GM19328 (cell line): ENCODE results near the gene NKX2-3.

Source experiments
- ATAC-seq: cut with Tn5 transposase; IDR thresholded peaks from one replicate; pipeline ENCODE4 v1.9.1; 2021; ENCODE audit warnings: mild to moderate bottlenecking, moderate library complexity; ENCODE audit not compliant: unreplicated experiment

The NKX2-3 gene

DNA sequence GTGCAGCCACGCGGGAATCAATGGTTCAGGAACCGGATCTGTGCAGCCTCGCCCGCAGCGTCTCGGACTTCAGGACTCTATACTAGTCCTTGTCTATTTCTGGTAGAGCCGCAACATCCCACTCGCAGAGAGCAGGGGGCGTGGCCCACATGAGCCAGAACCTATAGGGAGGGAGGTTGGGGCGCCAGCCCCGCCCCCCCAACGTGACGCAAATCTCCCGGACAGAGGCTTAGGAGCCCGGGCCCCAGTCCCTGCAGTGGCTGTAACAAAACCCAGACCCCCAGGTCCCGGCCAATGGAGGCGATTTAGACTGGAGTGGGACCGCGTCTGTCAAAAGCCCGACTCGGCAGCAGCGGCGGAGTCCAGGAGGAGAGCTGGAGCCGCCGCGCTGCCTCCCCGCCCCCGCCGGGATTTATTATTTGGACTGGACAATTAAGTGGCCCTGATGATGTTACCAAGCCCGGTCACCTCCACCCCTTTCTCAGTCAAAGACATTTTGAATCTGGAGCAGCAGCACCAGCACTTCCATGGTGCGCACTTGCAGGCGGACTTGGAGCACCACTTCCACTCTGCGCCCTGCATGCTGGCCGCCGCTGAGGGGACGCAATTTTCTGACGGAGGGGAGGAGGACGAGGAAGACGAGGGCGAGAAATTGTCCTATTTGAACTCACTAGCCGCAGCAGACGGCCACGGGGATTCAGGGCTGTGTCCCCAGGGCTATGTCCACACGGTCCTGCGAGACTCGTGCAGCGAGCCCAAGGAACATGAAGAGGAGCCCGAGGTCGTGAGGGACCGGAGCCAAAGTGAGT lies at the start of gene NKX2-3:
Gene NKX2-3, plus strand, starts transcription at position 256 of the 809 bp plus-strand sequence. Its CDS starts 190 bp downstream, at position 446.
- ATAC-seq, result no peak

DNA sequence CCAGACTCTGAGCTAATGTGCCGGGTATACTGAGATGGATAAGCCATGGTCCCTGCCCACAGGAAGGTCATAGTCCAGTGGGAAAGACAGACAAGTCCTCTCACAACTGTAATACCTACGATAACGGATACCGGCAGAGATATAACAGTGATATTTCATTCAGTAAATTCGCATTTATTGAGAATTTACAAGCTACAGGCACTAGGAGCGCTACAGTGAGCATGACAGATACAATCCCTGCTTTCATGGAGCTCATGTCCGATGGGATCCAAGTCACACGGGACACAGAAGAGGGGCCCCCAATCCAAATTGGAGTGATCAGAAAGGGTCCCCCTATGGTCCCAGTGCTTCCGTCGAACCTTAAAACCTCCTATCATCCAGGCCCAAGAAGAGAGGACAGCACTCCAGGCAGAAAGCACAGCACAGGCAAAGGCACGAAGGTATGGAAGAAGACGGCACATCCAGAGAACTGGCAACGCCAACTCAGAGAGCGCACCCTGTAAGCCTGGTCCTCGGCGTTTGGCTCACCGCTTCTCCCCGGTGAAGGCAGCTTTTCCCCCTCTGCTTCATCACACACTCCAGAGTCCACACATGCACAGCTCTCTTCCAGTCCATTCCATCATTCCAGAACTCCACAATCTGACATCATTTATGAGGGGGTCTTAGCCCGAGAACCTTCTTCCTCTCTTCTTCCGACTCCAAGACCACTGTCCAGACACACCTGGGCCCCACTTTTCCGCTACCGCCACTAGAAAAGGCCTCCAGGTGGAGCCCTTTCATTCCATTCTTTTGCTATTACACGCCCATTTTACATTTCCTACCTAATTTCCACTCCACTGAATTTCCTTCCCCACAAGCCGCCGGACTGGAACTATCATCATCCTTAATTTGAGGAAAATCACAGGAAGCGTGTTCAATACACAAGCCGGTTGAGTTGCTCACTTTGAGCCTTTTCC lies 47.8 kb upstream of the NKX2-3 start:
- ATAC-seq, result no peak

DNA sequence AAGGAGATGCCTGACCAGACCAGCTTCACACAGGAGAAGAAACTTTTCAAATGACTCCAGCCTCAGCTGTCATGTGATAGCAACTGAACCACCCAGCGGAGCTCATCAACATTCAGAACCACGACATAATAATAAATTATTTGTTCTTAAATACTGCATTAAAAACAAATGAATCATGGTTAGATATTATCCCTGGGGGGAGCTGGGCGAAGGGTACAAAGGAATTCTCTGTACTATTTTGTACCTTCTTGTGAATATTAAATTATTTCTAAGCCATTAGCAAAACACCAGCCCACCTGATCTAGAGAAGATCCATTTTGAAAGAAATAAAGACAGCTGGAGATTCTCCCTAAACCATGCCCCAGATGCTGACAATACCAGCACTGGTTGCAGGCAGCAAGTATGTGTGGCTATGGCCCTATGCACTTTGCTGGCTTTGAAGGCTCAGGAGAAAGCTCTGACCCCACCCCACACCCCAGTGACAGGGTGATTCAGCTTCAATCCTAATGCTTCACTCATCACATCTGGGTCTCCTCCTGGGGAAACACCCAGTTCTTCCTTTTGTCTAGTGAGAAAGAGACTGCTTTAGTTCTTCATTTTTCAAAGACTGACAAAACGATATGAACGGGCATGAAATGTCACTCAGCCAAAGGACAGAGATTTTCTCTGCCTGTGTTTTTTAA lies 45.5 kb upstream of the NKX2-3 start:
- ATAC-seq, result no peak

DNA sequence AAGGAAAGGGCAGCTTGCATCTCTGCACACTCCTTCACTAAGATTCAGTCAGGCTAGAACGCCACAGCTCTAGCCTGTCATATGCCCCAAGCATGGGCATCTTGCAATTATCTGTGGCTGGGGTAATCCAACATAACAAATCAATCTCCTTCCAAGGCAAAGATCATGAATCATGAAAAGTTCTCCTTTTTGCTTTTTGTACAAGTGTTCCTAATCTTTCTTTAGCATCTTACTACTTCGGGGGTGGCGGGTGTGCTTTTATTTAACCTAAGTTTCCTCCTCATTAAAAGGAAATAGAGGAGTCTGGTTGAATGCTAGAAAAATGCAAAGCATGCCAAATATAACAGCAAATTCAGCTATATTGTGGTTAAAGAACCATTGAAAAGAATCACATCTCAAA lies 43.5 kb upstream of the NKX2-3 start:
- no peak for ATAC-seq

DNA sequence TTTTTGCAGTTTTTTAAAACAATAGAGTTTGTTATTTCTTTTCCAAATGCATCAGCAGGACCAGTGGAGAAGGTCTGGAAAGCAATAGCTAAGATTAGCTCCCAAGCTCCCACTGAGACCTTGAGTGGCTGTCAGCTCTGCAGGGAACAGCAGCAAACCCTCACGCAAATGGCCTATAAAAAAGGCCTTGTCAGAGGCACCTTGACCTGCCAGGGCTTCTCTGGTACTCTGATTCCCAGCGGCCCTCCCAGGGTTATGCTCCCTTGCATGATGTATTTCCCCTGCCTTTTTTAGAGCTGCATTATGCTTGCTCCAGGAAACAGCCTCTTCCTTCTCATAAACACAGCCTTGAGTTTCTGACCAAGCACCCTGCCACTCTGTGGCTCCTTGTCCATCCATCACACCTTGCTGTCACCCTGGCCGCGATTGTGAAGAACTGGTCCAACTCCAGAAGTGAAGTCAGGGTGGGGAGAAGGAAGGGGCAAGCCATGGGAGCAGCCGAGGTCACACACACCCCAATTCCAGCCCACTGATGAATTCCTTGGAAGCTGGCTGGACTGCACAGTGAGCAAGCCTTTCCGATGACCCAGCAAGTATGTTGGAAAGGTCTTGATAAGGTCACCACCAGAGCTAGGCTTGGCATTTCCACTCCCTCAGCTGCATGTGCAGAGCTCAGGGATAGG lies 35.3 kb upstream of the NKX2-3 start:
- ATAC-seq, result no peak

DNA sequence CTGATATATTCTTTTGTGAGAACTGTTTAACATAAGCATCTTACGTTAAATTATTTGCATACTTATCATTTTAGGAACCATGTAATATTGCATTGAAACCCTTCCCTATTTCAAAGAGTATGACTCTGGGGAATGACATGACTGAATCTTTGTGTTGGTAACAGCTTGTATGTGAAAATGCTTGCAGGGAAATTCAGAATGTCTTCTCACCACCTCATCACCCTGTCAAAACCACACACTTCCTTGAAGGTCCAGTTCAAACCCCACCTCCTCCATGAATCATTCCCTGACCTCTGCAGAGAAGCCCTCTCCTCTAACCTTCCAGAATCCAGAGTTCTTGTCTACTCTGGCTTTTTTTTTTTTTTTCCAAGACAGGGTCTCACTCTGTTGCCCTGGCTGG lies 26.3 kb upstream of the NKX2-3 start:
- no peak for ATAC-seq

DNA sequence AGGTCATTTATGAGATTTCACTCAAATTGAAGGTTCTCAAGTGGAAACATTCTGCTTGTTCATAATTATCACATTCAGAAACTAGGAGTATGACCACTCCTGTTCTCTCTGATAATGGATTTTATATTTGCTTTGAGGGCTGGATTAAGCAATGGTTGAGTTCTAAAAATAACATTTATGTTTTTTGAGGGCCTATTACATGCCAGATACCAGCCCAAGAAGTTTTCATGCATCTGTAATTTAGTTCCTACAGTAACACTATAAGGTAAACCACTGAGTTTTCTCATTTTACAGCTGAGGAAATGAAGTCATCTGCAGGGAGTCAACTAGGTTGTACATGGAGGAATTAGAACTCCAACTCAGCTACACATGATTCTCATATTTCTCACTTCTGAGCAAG lies 25.5 kb upstream of the NKX2-3 start:
- no peak for ATAC-seq

DNA sequence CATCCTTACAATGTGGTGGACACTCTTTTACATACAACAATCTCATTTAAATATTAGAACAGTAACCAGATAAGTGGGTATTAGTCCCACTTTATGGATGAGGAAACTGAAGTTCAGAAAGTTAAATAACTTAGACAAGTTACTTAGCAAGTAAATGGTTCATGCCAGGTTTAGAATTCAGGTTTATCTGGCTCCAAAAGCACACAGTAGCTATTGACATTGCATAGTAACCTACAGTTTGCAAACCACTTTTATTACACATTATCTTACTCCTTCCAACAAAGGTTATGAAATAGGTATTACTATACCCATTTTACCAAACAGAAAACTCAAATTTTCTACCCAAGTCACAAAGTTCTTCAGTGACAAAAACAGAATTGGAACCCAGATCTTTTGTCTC lies 19.7 kb upstream of the NKX2-3 start:
- ATAC-seq, result no peak

DNA sequence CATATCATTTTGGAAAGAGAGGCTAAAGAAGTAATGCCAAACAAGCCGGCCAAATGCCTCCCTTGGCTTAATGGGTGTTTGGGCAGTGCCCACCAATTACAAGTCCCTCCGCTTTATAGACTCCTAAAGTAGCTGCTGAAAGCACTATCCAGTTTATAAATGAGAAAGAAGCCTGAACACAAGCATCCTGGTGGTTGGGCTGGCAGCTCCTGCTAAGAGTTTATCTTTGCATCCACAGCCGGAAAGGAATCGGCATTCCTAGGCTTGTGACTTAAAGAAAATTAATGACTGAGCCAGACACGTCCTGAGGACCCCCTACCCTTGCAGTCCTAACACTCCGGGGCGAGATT lies 13.1 kb upstream of the NKX2-3 start:
- ATAC-seq, result no peak

DNA sequence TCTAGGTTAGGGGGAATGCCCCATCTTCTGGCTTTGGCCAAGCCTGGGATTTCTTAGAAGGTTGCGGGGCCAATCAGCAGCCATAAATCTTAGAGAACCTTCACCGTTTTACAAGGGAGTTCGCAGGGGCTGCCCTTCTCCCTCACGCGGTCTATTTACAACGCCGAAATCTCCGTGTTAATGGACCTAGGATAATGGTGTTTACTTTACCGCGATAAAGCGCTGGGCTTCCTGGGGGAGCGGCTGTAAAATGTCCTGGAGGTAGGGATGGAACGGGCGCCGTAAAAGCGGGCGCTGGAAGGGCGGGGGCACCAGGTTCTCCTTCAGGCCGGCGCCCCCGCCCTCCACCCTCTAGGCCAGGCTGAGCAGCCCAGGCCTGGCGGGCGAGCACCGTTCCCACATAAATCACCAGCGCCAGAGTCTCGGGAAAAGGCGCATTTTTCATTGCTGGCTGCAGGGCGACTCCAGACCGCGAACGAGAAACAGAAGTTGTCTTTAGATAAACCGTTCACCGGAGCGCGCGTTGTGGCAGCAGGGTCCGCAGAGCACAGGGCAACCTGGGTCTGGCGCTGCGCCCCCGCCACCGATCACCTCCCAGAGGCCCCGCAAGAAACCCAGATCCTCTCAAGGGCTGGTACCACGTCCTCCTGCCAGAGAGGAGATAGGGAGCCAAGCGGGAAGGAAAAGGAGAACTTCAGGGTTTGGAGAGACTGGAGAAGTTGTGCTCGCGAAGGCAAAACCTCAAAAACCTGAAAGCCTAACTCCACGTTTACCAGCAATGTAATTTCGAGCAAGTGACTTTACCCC lies 12.5 kb upstream of the NKX2-3 start:
- no peak for ATAC-seq

DNA sequence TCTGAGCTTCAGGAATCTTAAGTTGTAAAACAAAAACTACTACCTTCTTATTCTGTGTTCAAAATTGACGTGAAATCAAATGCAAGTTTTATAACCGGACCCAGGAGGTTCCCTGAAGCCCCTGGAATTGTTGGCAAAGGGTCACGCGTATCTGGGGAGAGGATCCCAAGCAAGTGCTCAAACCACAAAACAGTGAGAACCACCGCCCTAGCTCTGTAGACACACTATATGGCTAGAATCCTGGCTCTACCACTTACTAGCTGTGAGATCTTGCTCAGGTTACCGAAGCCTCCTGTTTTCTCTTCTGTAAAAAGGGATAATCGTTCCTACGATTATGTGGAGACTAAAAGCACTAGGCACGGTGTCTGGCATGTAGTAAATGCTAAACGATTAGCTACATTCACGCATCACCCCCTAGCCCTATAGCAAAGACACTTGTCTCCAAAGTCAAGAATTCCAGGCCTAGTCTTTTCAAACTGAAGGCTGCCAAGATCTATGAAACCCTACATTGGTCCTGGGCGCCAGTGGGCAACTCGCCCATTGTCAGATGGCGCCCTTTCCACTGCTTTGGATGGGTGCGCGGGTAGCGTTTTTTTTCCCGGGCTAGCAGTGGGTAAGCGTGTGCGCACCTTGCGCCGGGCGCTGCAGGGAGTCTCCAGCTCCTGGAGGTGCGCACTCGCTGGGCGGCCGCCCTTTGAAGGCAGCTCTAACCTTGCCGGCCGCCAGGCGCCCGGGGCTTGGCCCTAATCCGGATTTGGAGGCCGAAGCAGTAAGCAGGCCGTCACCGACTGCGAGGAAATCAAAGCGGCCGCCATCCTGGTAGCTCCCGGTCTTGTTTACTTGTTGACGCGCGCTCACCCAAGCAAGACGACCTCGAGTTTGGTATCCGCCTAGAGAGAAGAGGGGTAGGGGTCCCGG lies 11.6 kb upstream of the NKX2-3 start:
- no peak for ATAC-seq

DNA sequence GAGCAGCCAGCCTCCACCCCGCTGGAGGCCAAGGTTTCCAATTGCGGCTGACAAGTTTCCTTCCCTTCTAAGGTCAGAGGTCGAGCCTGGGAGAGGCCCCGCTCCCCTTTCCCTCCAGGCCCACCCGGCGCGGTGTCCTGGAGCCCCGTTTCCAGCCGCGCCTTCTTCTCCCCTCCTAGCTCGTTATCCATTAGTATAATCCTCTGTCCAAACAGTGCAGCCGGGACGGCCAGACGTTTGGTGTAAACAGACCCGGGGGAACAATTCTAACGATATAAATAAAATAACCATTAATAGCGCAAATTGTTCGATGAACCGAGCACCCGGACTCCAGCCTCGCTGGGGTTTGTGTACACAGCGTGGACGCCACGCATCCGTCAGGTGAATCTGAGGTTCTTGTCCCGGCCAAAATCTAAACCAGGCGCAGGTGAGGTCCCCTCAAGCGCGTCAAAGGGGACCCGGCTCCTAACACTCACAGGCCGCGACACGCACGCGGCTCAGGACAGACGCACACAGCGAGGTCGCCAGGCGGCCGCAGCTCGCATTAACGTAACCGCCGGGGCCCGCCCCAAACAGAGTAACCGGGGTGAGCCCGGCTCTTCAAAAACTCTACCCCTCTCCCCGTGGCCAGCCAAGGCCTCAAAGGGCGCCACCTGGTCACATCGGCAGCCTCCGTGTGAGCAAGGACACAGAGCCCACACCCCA lies 10.8 kb upstream of the NKX2-3 start:
- ATAC-seq, result no peak

DNA sequence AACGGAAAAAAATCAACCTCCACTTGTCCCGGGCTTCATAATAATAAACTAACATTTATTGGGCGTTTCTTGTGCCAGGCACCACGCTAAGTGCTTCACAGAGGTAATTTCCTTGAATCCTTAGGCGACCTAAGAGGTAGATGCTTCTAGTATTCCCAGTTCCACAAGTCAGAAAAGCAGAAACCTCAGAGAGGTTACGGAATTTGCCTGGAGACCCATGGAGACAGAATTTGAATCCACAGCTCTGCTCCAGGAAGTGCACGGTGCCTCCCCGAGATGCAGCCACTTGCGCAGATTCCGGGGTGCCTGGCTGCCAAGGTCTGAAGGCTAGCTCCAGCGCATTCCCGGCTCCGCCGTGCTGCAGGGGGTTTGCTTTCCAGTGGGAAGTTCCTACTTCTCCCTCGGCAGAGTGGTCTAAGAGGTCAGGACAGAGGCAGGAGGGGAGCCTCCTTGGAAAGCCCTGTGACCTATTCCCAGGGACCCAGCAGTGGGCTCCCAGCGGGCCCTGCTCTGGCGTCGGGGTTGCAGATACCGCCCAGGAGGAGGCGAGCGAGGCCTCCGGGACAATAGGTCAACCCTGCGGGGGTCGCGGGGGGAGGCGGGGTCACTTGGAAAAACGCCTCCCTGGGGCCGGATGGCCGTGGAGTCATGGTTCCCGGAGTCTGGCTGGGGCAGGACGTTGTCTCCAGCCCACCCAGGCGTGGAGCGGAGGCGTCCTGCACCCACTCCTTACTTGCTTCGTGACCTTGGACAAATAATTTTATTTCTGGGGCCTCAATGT lies 10.1 kb upstream of the NKX2-3 start:
- ATAC-seq, result no peak

DNA sequence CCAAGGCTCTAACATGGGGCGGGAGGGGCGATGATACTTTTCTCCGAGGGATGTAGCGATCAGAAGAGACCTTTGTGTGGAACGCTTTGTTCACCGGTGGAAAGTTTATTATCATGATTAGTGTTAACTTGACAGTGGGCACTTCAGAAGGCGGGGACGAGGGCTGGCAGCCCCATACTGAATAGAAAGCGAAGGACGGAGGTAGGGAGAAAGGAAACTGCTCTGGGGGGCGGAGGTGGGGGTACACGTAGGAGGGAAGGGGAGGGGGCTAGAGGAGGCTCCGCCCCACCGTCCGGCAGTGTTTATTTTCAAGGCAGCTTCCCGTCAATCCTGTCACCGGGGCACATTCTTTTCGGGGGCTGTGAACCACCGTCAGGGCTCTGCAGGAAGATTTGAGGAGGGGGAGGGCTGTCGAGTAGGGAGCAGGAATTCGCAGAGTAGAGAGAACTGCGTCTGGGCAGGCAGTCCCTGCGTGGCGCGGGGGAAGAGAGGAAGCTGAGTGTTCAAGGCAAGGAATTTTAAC lies 9.4 kb upstream of the NKX2-3 start:
- ATAC-seq, result no peak

DNA sequence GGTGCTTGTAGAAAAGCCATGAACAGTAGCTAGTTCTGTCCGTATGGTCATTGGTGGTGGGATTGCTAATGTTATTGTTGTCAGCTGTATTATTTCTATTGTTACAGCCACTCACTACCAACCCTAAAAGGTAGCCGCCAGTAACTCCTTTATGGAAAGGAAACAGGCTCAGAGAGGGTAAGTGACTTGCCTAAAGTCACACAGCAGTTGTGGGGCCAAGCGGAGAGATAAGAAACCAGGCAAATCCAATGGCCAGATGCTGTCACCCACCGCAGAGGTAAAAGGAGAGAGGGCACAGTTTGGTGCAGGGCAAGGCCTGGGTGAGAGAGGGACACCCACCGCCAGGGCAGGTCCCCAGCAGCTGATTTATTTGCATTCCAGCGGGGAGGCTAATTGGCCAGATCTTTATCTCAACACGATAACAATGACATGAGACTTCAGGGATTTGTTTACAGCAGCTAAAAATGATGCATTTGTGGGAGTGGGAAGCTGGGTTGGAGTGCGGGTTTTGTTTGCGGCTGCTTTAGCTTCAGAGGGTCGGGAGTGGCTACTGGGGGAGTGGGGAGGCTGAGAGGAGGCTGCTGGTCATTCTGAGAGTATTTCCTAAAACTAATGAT lies 8.6 kb upstream of the NKX2-3 start:
- no peak for ATAC-seq

DNA sequence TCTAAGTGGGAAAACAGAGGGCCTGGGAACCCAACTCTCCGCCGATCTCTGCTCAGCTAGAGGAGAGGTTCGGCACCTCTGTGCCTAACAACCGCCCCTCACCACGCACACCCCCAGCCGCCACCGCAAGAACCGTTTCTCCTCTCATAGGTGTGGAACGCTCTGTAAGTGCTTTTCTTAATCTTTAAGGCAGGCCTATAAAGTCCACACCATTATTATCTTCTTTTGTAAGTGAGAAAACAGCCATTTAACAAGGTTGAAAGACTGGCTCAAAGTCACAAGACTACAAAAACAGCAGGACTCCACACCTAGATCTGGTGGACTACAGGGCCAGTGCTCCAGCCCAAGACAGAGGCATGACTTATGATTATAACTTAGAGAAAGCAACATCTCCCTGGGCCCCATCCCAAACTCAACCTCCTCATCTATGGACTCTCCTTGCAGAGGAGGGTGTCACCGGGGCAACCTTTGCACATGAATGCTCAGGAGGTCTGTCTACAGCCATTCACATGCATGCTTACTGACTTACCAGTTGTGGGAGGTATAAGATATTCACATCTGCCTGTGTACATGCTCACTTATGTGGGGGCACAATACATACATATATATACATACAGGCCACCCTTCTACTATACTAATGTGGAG lies 7.9 kb upstream of the NKX2-3 start:
- ATAC-seq, result no peak
